ENCODE results near the gene SLC13A3. TPM values are rescaled to one million over a fixed set of nuclear protein-coding genes. Genes with fewer than 3 reads are reported as not detected.
A peak's percentile ranks its signal among the peaks of the same experiment; 100 is the strongest.
"Not testable (repeated sequence)": the region's sequence is repeated elsewhere in the genome, so short reads cannot be mapped to it uniquely, and the experiment has no call there.

SLC13A3 gene
- total RNA-seq, 1 donor from 2014 or later = 5.5 TPM

DNA sequence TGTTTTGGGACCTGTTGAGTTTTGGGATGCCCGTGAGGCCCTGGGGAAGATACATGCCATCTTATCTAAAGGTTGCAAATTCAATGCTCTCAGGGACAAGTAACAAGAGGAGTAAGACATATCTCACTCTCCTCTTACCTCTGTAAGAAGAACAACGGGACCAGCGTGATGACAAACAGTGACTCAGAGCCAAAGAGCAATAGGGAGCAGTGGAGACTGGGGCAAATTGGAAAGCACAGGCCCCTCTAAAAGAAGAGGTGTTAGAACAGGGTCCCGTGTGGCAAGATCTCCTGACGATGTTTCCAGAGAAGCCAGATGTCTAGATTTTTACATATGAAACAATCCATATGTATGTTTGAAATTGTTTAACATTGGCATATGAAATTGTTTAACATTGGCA lies 26.3 kb upstream of the SLC13A3 start:
- no peak overlapping the region for H3K4me3 ChIP-seq (ENCODE audit: low read depth, low read length)
- no peaks in the 10 kb centered on the region for H3K27me3 ChIP-seq (ENCODE audit: control insufficient read depth, insufficient read depth, low read length)
- TF ChIP-seq, protein P1, sequence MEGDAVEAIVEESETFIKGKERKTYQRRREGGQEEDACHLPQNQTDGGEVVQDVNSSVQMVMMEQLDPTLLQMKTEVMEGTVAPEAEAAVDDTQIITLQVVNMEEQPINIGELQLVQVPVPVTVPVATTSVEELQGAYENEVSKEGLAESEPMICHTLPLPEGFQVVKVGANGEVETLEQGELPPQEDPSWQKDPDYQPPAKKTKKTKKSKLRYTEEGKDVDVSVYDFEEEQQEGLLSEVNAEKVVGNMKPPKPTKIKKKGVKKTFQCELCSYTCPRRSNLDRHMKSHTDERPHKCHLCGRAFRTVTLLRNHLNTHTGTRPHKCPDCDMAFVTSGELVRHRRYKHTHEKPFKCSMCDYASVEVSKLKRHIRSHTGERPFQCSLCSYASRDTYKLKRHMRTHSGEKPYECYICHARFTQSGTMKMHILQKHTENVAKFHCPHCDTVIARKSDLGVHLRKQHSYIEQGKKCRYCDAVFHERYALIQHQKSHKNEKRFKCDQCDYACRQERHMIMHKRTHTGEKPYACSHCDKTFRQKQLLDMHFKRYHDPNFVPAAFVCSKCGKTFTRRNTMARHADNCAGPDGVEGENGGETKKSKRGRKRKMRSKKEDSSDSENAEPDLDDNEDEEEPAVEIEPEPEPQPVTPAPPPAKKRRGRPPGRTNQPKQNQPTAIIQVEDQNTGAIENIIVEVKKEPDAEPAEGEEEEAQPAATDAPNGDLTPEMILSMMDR (IDR thresholded peaks at IDR 0.05; ENCODE audit: insufficient read depth, low read length, severe bottlenecking) = no peak
- no peak for FAIRE-seq
- peaks cover 3% of the 10 kb centered on the region for H3K36me3 ChIP-seq (ENCODE audit: control insufficient read depth, insufficient read depth, low read length)
- no peak for DNase-seq (ENCODE audit: low read depth)

DNA sequence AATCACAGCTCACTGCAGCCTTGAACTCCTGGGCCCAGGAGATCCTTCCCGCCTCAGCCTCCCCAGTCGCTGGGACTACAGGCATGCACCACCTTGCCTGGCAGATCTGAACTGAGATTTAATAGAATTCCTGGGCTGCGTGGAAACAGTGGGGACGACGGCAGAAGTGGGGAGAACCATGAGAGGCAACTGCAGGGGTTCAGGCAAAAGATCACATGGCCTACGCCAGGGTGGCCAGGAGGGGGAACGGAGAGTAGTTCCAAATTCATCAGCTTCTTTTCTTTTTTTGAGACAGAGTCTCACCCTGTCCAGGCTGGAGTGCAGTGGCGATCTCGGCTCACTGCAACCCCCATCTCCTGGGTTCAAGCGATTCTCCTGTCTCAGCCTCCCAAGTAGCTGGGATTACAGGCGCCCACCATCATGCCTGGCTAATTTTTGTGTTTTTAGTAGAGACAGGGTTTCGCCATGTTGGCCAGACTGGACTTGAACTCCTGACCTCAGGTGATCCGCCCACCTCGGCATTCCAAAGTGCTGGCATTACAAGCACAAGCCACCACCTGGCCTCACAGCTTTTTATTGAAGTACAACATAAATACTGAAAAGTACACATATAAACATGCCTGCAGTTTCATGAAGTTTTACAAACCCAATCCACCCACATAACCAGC lies 25.5 kb upstream of the SLC13A3 start:
- not testable (repeated sequence) for H3K4me3 ChIP-seq (ENCODE audit: low read depth, low read length); H3K36me3 ChIP-seq (ENCODE audit: control insufficient read depth, insufficient read depth, low read length); DNase-seq (ENCODE audit: low read depth); H3K27me3 ChIP-seq (ENCODE audit: control insufficient read depth, insufficient read depth, low read length)
- FAIRE-seq = peak; percentile 66

DNA sequence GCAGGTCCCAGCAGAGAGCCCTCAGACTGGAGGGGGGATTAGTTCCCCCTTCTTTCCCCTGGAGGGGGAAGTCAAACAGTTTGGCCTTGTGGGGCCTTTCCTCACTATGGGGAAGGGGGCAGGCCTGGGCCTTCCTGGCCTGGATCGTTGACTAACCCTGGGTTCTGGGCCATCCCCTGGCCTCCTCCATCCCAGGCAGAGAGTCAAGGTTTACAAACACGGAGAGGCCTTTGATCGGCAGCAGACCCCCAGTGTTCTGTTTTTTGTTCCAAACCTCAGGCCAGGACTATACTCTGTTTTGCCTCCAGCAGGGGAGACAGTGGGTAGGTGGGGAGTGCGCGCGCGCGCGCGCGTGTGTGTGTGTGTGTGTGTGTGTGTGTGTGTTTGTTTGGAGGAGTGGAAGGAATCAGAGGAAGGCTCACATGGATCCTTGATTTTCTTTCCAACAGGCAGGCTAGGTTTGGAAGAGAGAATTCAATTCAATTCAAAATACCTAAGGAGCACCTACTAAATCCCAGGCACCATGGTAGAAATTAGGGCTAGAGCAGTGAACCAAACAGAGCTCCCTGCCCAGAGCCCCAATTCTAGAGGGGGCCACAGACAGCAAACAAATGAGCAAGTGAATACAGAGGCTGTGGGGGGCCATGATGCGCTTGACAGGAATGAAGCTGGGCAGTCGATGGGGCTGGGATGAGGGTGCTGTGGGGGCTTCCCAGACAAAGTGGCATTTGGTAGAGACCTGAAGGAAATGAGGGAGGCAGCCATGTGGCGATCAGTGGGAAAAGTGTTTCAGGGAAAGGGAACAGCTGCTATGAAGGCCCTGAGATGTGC lies 23.2 kb upstream of the SLC13A3 start:
- FAIRE-seq (no peak), DNase-seq (ENCODE audit: low read depth) (no peak)
- H3K36me3 ChIP-seq (ENCODE audit: control insufficient read depth, insufficient read depth, low read length) = no peaks in the 10 kb centered on the region
- H3K27me3 ChIP-seq (ENCODE audit: control insufficient read depth, insufficient read depth, low read length) = no peaks in the 10 kb centered on the region
- no peak overlapping the region for H3K4me3 ChIP-seq (ENCODE audit: low read depth, low read length)
- TF ChIP-seq, protein P1 (IDR thresholded peaks at IDR 0.05; ENCODE audit: insufficient read depth, low read length, severe bottlenecking) = no peak

DNA sequence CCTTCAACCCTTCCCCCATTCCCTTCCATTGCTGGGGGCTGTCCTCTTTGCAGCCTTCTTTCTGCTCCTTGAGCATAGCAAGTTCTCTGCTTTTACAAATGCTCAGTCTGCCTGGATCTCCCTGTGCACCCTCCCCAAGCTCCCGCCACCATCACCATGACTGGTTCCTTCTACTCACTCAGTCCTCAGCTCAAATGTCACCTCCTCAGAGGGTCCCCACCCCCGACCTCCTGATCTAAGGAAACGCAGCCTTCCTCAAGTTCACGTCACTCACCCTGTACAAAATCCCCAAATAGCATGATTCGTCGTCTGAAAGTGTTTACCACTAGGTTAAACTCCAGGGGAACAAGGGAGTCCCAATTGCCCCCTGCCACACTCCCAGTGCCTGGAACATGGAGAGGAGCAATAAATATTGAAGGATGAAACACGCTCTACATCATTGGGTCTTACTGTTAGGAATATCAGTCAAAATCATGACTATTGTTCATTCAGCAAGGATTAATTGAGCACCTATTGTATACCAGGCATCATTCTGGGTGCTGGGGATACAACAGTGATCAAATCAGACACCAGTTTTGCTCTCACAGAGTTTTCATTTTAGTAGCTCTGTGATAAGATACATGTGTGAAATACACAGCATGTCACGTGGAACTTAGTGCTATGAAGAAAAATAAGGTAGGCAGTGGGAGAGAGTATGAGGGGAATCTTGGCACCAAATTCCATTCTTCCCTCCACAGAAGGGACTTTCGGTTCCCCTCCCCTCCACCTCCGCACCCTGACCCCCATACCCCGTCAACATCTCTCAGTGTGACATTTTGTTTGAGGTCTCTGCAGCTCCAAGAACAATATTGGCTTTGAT lies 22.4 kb upstream of the SLC13A3 start:
- no peak for DNase-seq (ENCODE audit: low read depth)
- no peaks in the 10 kb centered on the region for H3K27me3 ChIP-seq (ENCODE audit: control insufficient read depth, insufficient read depth, low read length)
- no peak for FAIRE-seq
- no peak overlapping the region for H3K4me3 ChIP-seq (ENCODE audit: low read depth, low read length)
- H3K36me3 ChIP-seq (ENCODE audit: control insufficient read depth, insufficient read depth, low read length) = no peaks in the 10 kb centered on the region
- TF ChIP-seq, protein P1 (IDR thresholded peaks at IDR 0.05; ENCODE audit: insufficient read depth, low read length, severe bottlenecking) = no peak

DNA sequence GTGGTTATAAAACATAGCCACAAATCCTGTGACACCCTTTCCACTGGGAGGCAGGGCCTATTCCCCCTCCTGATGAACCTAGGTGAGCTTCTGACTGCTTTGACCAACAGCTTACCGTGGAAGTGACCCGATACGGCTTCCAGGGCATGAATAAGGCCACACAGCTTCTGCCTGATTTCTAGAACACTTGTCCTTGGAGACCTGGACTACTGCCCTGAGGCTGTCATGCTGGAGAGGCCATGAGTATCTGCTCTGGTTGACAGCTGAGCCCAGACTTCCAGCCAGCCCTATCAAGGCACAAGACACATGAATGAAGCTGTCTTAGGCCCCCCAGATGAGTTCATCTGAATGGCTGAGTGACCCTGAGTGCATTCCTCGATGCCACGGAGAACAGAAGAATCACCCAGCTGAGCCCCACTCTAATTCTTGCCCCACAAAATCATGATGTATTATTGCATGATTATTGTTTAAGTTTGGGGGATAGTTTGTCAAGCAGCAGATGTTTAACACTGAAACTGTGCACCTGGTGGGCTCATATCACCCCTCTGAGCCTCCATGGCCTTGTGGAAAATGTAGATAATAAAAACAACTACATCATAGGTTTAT lies 21.4 kb upstream of the SLC13A3 start:
- H3K4me3 ChIP-seq (ENCODE audit: low read depth, low read length) = no peak overlapping the region
- H3K27me3 ChIP-seq (ENCODE audit: control insufficient read depth, insufficient read depth, low read length) = no peaks in the 10 kb centered on the region
- FAIRE-seq (no peak), DNase-seq (ENCODE audit: low read depth) (no peak)
- TF ChIP-seq, protein P1 (IDR thresholded peaks at IDR 0.05; ENCODE audit: insufficient read depth, low read length, severe bottlenecking) = no peak
- no peaks in the 10 kb centered on the region for H3K36me3 ChIP-seq (ENCODE audit: control insufficient read depth, insufficient read depth, low read length)

Measured in bronchial epithelial cell (primary cell).